ENCODE results near the gene INPP5B. TPM values are rescaled to one million over a fixed set of nuclear protein-coding genes. Genes with fewer than 3 reads are reported as not detected.

Gene INPP5B
- total and polyA plus RNA-seq, 2 donors, result 26.9 to 27.8 TPM

GRCh38 chr1:37845049-37845646 lies 101.7 kb downstream of the INPP5B start:
- Histone ChIP-seq H3K4me3 (ENCODE audit: low read depth, low read length) (no peak overlapping the region), H3K36me3 (ENCODE audit: insufficient read depth) (no peaks in the 10 kb centered on the region), H3K4me1 (ENCODE audit: insufficient read depth) (peaks cover 2% of the 10 kb centered on the region), H3K27ac (ENCODE audit: low read depth) (no peak overlapping the region)
- no peak for DNase-seq (ENCODE audit: extremely low spot score)
- WGBS, result 92% methylated on average over 5 of the region's 5 CpGs

- no peak for DNase-seq (ENCODE audit: extremely low spot score)
- Histone ChIP-seq H3K27ac (ENCODE audit: low read depth) (no peak overlapping the region), H3K4me1 (ENCODE audit: insufficient read depth) (peaks cover 2% of the 10 kb centered on the region), H3K36me3 (ENCODE audit: insufficient read depth) (no peaks in the 10 kb centered on the region), H3K4me3 (ENCODE audit: low read depth, low read length) (no peak overlapping the region)
Measured at GRCh38 chr1:37844536-37844935, 102.3 kb downstream of the INPP5B start.

GRCh38 chr1:37841652-37842051 lies 105.2 kb downstream of the INPP5B start:
- Histone ChIP-seq H3K36me3 (ENCODE audit: insufficient read depth) (no peaks in the 10 kb centered on the region), H3K4me3 (ENCODE audit: low read depth, low read length) (no peak overlapping the region), H3K27ac (ENCODE audit: low read depth) (no peak overlapping the region), H3K4me1 (ENCODE audit: insufficient read depth) (peaks cover 2% of the 10 kb centered on the region)
- WGBS, result 94% methylated on average over 3 of the region's 3 CpGs
- no peak for DNase-seq (ENCODE audit: extremely low spot score)

- no peak for DNase-seq (ENCODE audit: extremely low spot score)
- H3K36me3 ChIP-seq (ENCODE audit: insufficient read depth), result no peaks in the 10 kb centered on the region
- H3K27ac ChIP-seq (ENCODE audit: low read depth), result no peak overlapping the region
- WGBS, result 76% methylated on average over 1 of the region's 1 CpG
- H3K4me3 ChIP-seq (ENCODE audit: low read depth, low read length), result no peak overlapping the region
- no peaks in the 10 kb centered on the region for H3K4me1 ChIP-seq (ENCODE audit: insufficient read depth)
Measured at GRCh38 chr1:37840711-37841110, 106.1 kb downstream of the INPP5B start.

GRCh38 chr1:37839676-37840075 lies 107.2 kb downstream of the INPP5B start:
- H3K4me3 ChIP-seq (ENCODE audit: low read depth, low read length), result no peak overlapping the region
- H3K27ac ChIP-seq (ENCODE audit: low read depth), result no peak overlapping the region
- peaks cover 1% of the 10 kb centered on the region for H3K36me3 ChIP-seq (ENCODE audit: insufficient read depth)
- WGBS, result 93% methylated on average over 10 of the region's 10 CpGs
- DNase-seq (ENCODE audit: extremely low spot score), result no peak
- no peaks in the 10 kb centered on the region for H3K4me1 ChIP-seq (ENCODE audit: insufficient read depth)

- Histone ChIP-seq H3K27ac (ENCODE audit: low read depth) (no peak overlapping the region), H3K36me3 (ENCODE audit: insufficient read depth) (peaks cover 3% of the 10 kb centered on the region), H3K4me1 (ENCODE audit: insufficient read depth) (no peaks in the 10 kb centered on the region), H3K4me3 (ENCODE audit: low read depth, low read length) (no peak overlapping the region)
- WGBS, result 94% methylated on average over 3 of the region's 3 CpGs
- DNase-seq (ENCODE audit: extremely low spot score), result no peak
Measured at GRCh38 chr1:37836788-37837187, 110.1 kb downstream of the INPP5B start.

- WGBS, result 85% methylated on average over 2 of the region's 2 CpGs
- Histone ChIP-seq H3K36me3 (ENCODE audit: insufficient read depth) (peaks cover 7% of the 10 kb centered on the region), H3K4me3 (ENCODE audit: low read depth, low read length) (no peak overlapping the region), H3K4me1 (ENCODE audit: insufficient read depth) (no peaks in the 10 kb centered on the region), H3K27ac (ENCODE audit: low read depth) (no peak overlapping the region)
- no peak for DNase-seq (ENCODE audit: extremely low spot score)
Measured at GRCh38 chr1:37831809-37832208, 115.0 kb downstream of the INPP5B start.

GRCh38 chr1:37831109-37831508 lies 115.7 kb downstream of the INPP5B start:
- no peak for DNase-seq (ENCODE audit: extremely low spot score)
- peaks cover 7% of the 10 kb centered on the region for H3K36me3 ChIP-seq (ENCODE audit: insufficient read depth)
- H3K27ac ChIP-seq (ENCODE audit: low read depth), result no peak overlapping the region
- no peaks in the 10 kb centered on the region for H3K4me1 ChIP-seq (ENCODE audit: insufficient read depth)
- no peak overlapping the region for H3K4me3 ChIP-seq (ENCODE audit: low read depth, low read length)
- WGBS, result 94% methylated on average over 4 of the region's 4 CpGs

GRCh38 chr1:37828410-37829074 lies 118.3 kb downstream of the INPP5B start:
- no peaks in the 10 kb centered on the region for H3K4me1 ChIP-seq (ENCODE audit: insufficient read depth)
- no peak for DNase-seq (ENCODE audit: extremely low spot score)
- 95% methylated on average over 12 of the region's 12 CpGs for WGBS
- peaks cover 6% of the 10 kb centered on the region for H3K36me3 ChIP-seq (ENCODE audit: insufficient read depth)
- H3K4me3 ChIP-seq (ENCODE audit: low read depth, low read length), result no peak overlapping the region
- H3K27ac ChIP-seq (ENCODE audit: low read depth), result no peak overlapping the region

- Histone ChIP-seq H3K36me3 (ENCODE audit: insufficient read depth) (peaks cover 4% of the 10 kb centered on the region), H3K4me3 (ENCODE audit: low read depth, low read length) (no peak overlapping the region), H3K4me1 (ENCODE audit: insufficient read depth) (no peaks in the 10 kb centered on the region), H3K27ac (ENCODE audit: low read depth) (no peak overlapping the region)
- no peak for DNase-seq (ENCODE audit: extremely low spot score)
- WGBS, result 79% methylated on average over 2 of the region's 2 CpGs
Measured at GRCh38 chr1:37825506-37825905, 121.3 kb downstream of the INPP5B start.

GRCh38 chr1:37824001-37824400 lies 122.9 kb downstream of the INPP5B start:
- 91% methylated on average over 2 of the region's 2 CpGs for WGBS
- H3K27ac ChIP-seq (ENCODE audit: low read depth), result no peak overlapping the region
- H3K4me1 ChIP-seq (ENCODE audit: insufficient read depth), result no peaks in the 10 kb centered on the region
- H3K36me3 ChIP-seq (ENCODE audit: insufficient read depth), result no peaks in the 10 kb centered on the region
- no peak for DNase-seq (ENCODE audit: extremely low spot score)
- H3K4me3 ChIP-seq (ENCODE audit: low read depth, low read length), result no peak overlapping the region

- no peaks in the 10 kb centered on the region for H3K4me1 ChIP-seq (ENCODE audit: insufficient read depth)
- WGBS, result 94% methylated on average over 9 of the region's 9 CpGs
- H3K4me3 ChIP-seq (ENCODE audit: low read depth, low read length), result no peak overlapping the region
- no peak overlapping the region for H3K27ac ChIP-seq (ENCODE audit: low read depth)
- no peak for DNase-seq (ENCODE audit: extremely low spot score)
- H3K36me3 ChIP-seq (ENCODE audit: insufficient read depth), result no peaks in the 10 kb centered on the region
Measured at GRCh38 chr1:37822906-37823815, 123.7 kb downstream of the INPP5B start.

GRCh38 chr1:37821481-37821880 lies 125.4 kb downstream of the INPP5B start:
- no peak overlapping the region for H3K27ac ChIP-seq (ENCODE audit: low read depth)
- H3K4me1 ChIP-seq (ENCODE audit: insufficient read depth), result no peaks in the 10 kb centered on the region
- H3K4me3 ChIP-seq (ENCODE audit: low read depth, low read length), result no peak overlapping the region
- WGBS, result 94% methylated on average over 2 of the region's 2 CpGs
- no peak for DNase-seq (ENCODE audit: extremely low spot score)
- no peaks in the 10 kb centered on the region for H3K36me3 ChIP-seq (ENCODE audit: insufficient read depth)

- H3K4me3 ChIP-seq (ENCODE audit: low read depth, low read length), result no peak overlapping the region
- DNase-seq (ENCODE audit: extremely low spot score), result no peak
- H3K4me1 ChIP-seq (ENCODE audit: insufficient read depth), result no peaks in the 10 kb centered on the region
- WGBS, result 22% methylated on average over 2 of the region's 2 CpGs
- no peaks in the 10 kb centered on the region for H3K36me3 ChIP-seq (ENCODE audit: insufficient read depth)
- H3K27ac ChIP-seq (ENCODE audit: low read depth), result no peak overlapping the region
Measured at GRCh38 chr1:37817481-37817880, 129.4 kb downstream of the INPP5B start.
